ENCODE results near the gene KDM7A. TPM values are rescaled to one million over a fixed set of nuclear protein-coding genes. Genes with fewer than 3 reads are reported as not detected.

KDM7A gene
- total and polyA plus RNA-seq, 9 of the 15 experiments (the other 6 are each of a cell fraction or from before 2014, with no cell fraction given): 0.90 to 8.4 (median 7.0) TPM

Small RNAs within 50 kb of the gene (small RNA-seq; reads per million reads assigned to genes)
- gene RF00019 (not detected), gene RNU6-797P (not detected)

Other genes with a start within 250 kb of the KDM7A start
- gene PARP12, start 114.0 kb downstream of the KDM7A start, total RNA-seq (2014; rRNA removed): 20.4 and 25.7 TPM in 2 replicates
- gene PARP12, start 114.0 kb downstream of the KDM7A start, total RNA-seq (2014; rRNA removed; fragmentation: Illumina TruSeq; extraction: Trizol): 20.6 and 23.5 TPM in 2 replicates
- 22.1 and 23.4 TPM in 2 replicates for gene PARP12, start 114.0 kb downstream of the KDM7A start, total RNA-seq (2015; rRNA removed; fragmentation: Illumina TruSeq; extraction: Trizol)
- 23.3 and 25.5 TPM in 2 replicates for gene PARP12, start 114.0 kb downstream of the KDM7A start, total RNA-seq (2021)
- gene PARP12, start 114.0 kb downstream of the KDM7A start, polyA plus RNA-seq (2011; rRNA removed): 35.6 and 40.4 TPM in 2 replicates
- 24.7 and 27.7 TPM in 2 replicates for gene PARP12, start 114.0 kb downstream of the KDM7A start, polyA plus RNA-seq (2014; fragmentation: Illumina TruSeq; extraction: Trizol)
- 1 to 10 TPM; 4.6 to 7.1 TPM for gene PARP12, start 114.0 kb downstream of the KDM7A start, polyA plus RNA-seq (2014; fragmentation: Nextera tagmentation; extraction: Ambion mirVana)
- 21.4 and 23.9 TPM in 2 replicates for gene PARP12, start 114.0 kb downstream of the KDM7A start, polyA plus RNA-seq (2014; rRNA removed)
- gene SLC37A3, start 221.5 kb upstream of the KDM7A start, total RNA-seq (2014; rRNA removed): 16.4 and 18.5 TPM in 2 replicates
- 26.3 and 28.1 TPM in 2 replicates for gene SLC37A3, start 221.5 kb upstream of the KDM7A start, total RNA-seq (2014; rRNA removed; fragmentation: Illumina TruSeq; extraction: Trizol)
- 26.1 and 26.8 TPM in 2 replicates for gene SLC37A3, start 221.5 kb upstream of the KDM7A start, total RNA-seq (2015; rRNA removed; fragmentation: Illumina TruSeq; extraction: Trizol)
- gene SLC37A3, start 221.5 kb upstream of the KDM7A start, total RNA-seq (2021): 26.8 and 28.8 TPM in 2 replicates
- 59.1 and 72.5 TPM in 2 replicates for gene SLC37A3, start 221.5 kb upstream of the KDM7A start, polyA plus RNA-seq (2011; rRNA removed)
- 28.6 and 31.2 TPM in 2 replicates for gene SLC37A3, start 221.5 kb upstream of the KDM7A start, polyA plus RNA-seq (2014; fragmentation: Illumina TruSeq; extraction: Trizol)
- gene SLC37A3, start 221.5 kb upstream of the KDM7A start, polyA plus RNA-seq (2014; fragmentation: Nextera tagmentation; extraction: Ambion mirVana): 10 to 100 TPM; 11.7 to 14.7 TPM
- 26.0 and 28.8 TPM in 2 replicates for gene SLC37A3, start 221.5 kb upstream of the KDM7A start, polyA plus RNA-seq (2014; rRNA removed)
- not detected in 2 replicates for gene RAB19, start 227.1 kb upstream of the KDM7A start, total RNA-seq (2014; rRNA removed)
- gene RAB19, start 227.1 kb upstream of the KDM7A start, total RNA-seq (2014; rRNA removed; fragmentation: Illumina TruSeq; extraction: Trizol): not detected in 2 replicates
- gene RAB19, start 227.1 kb upstream of the KDM7A start, total RNA-seq (2015; rRNA removed; fragmentation: Illumina TruSeq; extraction: Trizol): not detected in 2 replicates
- 0.31 TPM in 1 of 2 replicates, not detected in the other for gene RAB19, start 227.1 kb upstream of the KDM7A start, total RNA-seq (2021)
- 0.14 TPM in 1 of 2 replicates, not detected in the other for gene RAB19, start 227.1 kb upstream of the KDM7A start, polyA plus RNA-seq (2011; rRNA removed)
- not detected in 2 replicates for gene RAB19, start 227.1 kb upstream of the KDM7A start, polyA plus RNA-seq (2014; fragmentation: Illumina TruSeq; extraction: Trizol)
- not detected for gene RAB19, start 227.1 kb upstream of the KDM7A start, polyA plus RNA-seq (2014; fragmentation: Nextera tagmentation; extraction: Ambion mirVana)
- gene RAB19, start 227.1 kb upstream of the KDM7A start, polyA plus RNA-seq (2014; rRNA removed): not detected in 2 replicates

All from K562 (cell line).